ENCODE data around the gene TTYH3. TPM values are rescaled to one million over a fixed set of nuclear protein-coding genes. Genes with fewer than 3 reads are reported as not detected.
A peak's percentile ranks its signal among the peaks of the same experiment; 100 is the strongest.

TTYH3 gene, protein sequence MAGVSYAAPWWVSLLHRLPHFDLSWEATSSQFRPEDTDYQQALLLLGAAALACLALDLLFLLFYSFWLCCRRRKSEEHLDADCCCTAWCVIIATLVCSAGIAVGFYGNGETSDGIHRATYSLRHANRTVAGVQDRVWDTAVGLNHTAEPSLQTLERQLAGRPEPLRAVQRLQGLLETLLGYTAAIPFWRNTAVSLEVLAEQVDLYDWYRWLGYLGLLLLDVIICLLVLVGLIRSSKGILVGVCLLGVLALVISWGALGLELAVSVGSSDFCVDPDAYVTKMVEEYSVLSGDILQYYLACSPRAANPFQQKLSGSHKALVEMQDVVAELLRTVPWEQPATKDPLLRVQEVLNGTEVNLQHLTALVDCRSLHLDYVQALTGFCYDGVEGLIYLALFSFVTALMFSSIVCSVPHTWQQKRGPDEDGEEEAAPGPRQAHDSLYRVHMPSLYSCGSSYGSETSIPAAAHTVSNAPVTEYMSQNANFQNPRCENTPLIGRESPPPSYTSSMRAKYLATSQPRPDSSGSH
- 10 to 100 TPM in 3 of 4 donors, 1 to 10 TPM in 1; 7.2 to 43.2 (median 15.7) TPM for total RNA-seq

DNA sequence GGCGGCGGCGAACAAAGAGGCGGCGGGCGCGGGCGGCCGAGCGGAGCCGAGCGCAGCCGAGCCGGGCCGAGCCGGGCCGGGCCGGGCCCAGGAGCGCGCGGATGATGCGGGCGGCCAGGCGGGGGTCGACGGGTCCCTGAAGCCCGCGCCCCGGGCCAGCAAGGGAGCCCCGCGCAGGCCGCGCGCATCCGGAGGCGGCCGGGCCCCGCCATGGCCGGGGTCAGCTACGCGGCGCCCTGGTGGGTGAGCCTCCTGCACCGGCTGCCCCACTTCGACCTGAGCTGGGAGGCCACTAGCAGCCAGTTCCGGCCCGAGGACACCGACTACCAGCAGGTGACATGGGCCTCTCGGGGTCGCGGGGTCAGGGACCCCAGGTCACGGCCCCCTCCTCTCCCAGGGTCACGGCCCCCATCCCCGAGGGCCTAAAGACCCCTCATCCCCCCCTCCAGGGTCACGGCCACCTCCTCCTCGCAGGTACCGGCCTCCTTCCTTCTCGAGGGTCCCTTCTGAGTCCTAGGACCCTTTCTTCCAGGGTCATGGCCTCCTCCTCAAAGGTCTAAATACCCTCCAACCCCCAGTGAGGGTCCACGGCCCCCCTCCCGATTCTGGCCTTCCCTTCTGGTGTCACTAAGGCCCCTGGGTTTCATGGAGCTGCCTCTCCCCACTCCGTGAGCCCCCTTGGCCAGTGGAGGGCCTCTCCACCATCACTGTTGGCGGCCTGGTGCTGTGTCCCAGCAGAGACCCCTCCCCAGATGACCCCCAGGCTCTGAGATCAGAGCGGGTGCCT is at the start of gene TTYH3:
Gene TTYH3, plus strand, starts transcription at position 41 of the 787 bp plus-strand sequence. Its CDS starts 170 bp downstream, at position 211.
- H3K4me3 ChIP-seq: peak within 1 kb of the TSS; percentile 52 to 87 (median 78)
- TF ChIP-seq POLR2A (IDR thresholded peaks at IDR 0.05) (peak; percentile 31 to 38), EP300 (IDR thresholded peaks at IDR 0.05) (no peak)
- TF ChIP-seq, protein P1, sequence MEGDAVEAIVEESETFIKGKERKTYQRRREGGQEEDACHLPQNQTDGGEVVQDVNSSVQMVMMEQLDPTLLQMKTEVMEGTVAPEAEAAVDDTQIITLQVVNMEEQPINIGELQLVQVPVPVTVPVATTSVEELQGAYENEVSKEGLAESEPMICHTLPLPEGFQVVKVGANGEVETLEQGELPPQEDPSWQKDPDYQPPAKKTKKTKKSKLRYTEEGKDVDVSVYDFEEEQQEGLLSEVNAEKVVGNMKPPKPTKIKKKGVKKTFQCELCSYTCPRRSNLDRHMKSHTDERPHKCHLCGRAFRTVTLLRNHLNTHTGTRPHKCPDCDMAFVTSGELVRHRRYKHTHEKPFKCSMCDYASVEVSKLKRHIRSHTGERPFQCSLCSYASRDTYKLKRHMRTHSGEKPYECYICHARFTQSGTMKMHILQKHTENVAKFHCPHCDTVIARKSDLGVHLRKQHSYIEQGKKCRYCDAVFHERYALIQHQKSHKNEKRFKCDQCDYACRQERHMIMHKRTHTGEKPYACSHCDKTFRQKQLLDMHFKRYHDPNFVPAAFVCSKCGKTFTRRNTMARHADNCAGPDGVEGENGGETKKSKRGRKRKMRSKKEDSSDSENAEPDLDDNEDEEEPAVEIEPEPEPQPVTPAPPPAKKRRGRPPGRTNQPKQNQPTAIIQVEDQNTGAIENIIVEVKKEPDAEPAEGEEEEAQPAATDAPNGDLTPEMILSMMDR (IDR thresholded peaks at IDR 0.05): no peak
- no peaks in the 10 kb centered on the region for H3K27me3 ChIP-seq
- peak within 1 kb of the TSS; percentile 51 to 89 (median 87) for H3K27ac ChIP-seq
- peaks cover 0 to 78% (median 41%) of the 10 kb centered on the region in 4 donors for H3K4me1 ChIP-seq
- WGBS, 2 donors: 0 to 1% methylated on average over 23 to 29 of the region's 62 CpGs
- H3K36me3 ChIP-seq: no peaks in the 10 kb centered on the region
- H3K9me3 ChIP-seq: no peaks in the 10 kb centered on the region
- no peak for DNase-seq (ENCODE audit: low spot score in 2 of 2)

DNA sequence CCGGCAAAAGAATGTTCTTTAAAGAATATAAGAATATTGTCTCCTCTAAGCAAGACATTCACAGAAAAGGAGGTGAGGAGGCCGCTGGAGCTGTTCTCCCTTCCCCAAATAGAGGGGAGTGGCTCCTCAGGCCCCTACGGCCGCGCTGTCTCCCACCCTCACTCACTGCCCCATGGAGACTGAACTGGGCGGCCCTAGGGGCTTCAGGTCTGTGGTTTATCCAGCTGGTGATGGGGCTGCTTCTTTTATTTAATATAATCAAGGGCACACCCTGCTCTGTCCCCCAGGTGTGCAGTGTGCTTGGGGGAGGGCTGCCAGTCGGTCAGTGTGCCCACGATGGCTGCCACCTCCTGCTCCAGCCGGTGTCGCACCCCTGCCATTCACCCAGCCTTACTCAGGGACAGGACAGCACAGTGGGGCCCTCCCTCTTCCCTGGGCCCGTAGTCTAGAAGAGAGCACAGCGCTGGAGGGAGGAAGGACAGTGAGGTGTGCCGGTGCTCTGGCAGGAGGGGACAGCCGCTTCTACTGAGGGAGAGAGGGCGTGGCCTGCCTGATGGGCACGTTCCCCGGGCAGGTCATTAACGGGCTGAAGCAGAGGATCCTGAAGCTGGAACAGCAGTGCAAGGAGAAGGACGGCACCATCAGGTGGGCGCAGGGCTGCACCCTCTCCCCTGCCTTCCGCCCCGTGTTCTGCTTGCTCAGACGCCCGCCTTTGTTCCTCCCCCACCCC is 49.6 kb upstream of the TTYH3 start:
- TF ChIP-seq POLR2A (IDR thresholded peaks at IDR 0.05) (no peak), EP300 (IDR thresholded peaks at IDR 0.05) (no peak)
- TF ChIP-seq, protein P1 (IDR thresholded peaks at IDR 0.05): no peak
- H3K9me3 ChIP-seq: no peaks in the 10 kb centered on the region
- no peaks in the 10 kb centered on the region for H3K4me1 ChIP-seq
- no peak overlapping the region for H3K4me3 ChIP-seq
- H3K27ac ChIP-seq: no peak overlapping the region
- peaks cover 0 to 74% (median 0%) of the 10 kb centered on the region in 3 donors for H3K36me3 ChIP-seq
- WGBS, 2 donors: 79 to 91% methylated on average over 23 to 24 of the region's 24 CpGs
- no peaks in the 10 kb centered on the region for H3K27me3 ChIP-seq
- no peak for DNase-seq (ENCODE audit: low spot score in 2 of 2)

DNA sequence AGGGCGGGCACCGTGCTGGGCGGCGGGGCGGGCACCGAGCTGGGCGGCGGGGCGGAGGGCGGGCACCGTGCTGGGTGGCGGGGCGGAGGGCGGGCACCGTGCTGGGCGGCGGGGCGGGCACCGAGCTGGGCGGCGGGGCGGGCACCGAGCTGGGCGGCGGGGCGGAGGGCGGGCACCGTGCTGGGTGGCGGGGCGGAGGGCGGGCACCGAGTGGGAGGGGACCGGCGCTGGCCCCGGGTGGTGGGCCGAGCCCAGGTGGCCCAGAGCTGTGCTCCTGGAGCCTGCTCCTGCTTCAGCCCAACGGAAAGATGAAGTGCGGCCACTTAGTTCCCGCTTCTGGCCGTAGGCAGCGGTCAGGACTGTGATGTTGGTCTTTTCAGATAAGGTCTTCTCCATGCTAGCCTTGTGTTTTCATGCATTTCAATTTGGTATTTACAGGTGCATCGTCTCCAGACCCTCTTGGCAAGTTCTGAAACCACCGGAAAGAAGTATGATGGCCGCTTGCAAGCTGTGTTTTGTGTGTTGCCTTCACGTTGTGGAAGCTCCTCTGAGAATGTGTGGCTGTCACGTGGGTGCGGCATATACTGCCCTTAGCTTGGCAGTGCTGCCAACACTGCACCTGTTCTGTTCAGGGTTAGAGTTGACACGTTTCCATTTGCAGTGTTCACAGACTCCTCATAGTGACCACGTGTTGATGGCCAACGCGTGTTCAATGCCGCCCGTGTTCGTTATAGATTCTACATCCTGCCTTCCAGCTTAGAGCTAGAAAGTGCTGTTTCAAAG is 47.8 kb upstream of the TTYH3 start:
- no peaks in the 10 kb centered on the region for H3K27me3 ChIP-seq
- H3K9me3 ChIP-seq: no peaks in the 10 kb centered on the region
- DNase-seq (ENCODE audit: low spot score in 2 of 2): no peak
- WGBS, 2 donors: 92 to 96% methylated on average over 32 to 34 of the region's 54 CpGs
- H3K4me3 ChIP-seq: no peak overlapping the region
- H3K36me3 ChIP-seq: peaks cover 0 to 80% (median 0%) of the 10 kb centered on the region in 3 donors
- no peak for TF ChIP-seq POLR2A (IDR thresholded peaks at IDR 0.05)
- TF ChIP-seq EP300 (IDR thresholded peaks at IDR 0.05): no peak
- TF ChIP-seq, protein P1 (IDR thresholded peaks at IDR 0.05): no peak
- no peak overlapping the region for H3K27ac ChIP-seq
- no peaks in the 10 kb centered on the region for H3K4me1 ChIP-seq

DNA sequence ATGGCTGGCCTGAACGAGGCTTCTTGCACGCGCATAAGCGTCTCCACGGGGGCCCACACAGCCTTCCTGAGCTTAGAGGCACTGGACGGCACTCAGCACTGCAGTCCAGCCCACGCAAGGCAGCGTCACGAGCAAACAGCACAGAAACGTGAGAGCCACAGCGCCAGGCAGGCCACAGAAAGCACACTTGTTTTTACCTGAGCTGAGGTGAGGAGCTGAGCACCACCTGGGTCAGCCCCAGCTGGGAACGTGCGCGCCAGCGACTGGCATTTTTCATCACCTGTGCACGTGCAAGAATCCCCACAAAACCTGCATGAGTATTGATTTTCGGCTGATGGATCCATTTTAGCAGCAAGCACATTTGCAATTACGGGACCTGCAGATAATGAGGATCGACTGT is 46.3 kb upstream of the TTYH3 start:
- H3K4me1 ChIP-seq: no peaks in the 10 kb centered on the region
- DNase-seq (ENCODE audit: low spot score in 2 of 2): no peak
- TF ChIP-seq EP300 (IDR thresholded peaks at IDR 0.05) (no peak), POLR2A (IDR thresholded peaks at IDR 0.05) (no peak)
- TF ChIP-seq, protein P1 (IDR thresholded peaks at IDR 0.05): no peak
- no peak overlapping the region for H3K4me3 ChIP-seq
- H3K36me3 ChIP-seq: peaks cover 0 to 84% (median 0%) of the 10 kb centered on the region in 3 donors
- no peaks in the 10 kb centered on the region for H3K9me3 ChIP-seq
- 87 to 90% methylated on average over 18 to 19 of the region's 19 CpGs for WGBS, 2 donors
- H3K27ac ChIP-seq: no peak overlapping the region
- H3K27me3 ChIP-seq: no peaks in the 10 kb centered on the region
